NCI-H446 treated with DMSO at 0.1 percent for 48 hours (cell line): ENCODE data around the gene FN1.
"Not testable (repeated sequence)": the region's sequence is repeated elsewhere in the genome, so short reads cannot be mapped to it uniquely, and the experiment has no call there.

Experiments
- DNase-seq: peaks from one replicate; lab custom pipeline; 2025; lab: John Stamatoyannopoulos, UW

FN1 gene

GRCh38 chr2:215422676-215423075 is 13.2 kb downstream of the FN1 start:
- no peak for DNase-seq

GRCh38 chr2:215421859-215422461 is 13.9 kb downstream of the FN1 start:
- DNase-seq = no peak

GRCh38 chr2:215420471-215420935 is 15.4 kb downstream of the FN1 start:
- no peak for DNase-seq

- no peak for DNase-seq
Observed at GRCh38 chr2:215419769-215420470, 15.9 kb downstream of the FN1 start.

DNA sequence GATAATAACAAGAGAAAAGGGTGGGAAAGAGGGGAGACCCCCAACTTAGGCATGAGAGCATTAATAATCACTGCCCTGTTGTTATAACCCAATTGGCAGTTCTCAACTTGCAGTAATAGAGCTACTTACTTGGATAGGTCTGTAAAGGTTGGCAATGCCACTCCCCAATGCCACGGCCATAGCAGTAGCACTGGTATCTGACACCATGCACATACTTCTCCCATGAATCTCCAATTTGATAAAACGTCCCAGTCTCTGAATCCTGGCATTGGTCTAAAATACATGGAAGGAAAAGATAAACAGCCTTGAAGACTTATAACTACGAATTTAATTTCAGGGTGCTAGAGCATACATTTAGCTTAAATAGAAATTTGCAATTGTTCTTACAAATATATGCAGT is 16.8 kb downstream of the FN1 start:
- no peak for DNase-seq

DNA sequence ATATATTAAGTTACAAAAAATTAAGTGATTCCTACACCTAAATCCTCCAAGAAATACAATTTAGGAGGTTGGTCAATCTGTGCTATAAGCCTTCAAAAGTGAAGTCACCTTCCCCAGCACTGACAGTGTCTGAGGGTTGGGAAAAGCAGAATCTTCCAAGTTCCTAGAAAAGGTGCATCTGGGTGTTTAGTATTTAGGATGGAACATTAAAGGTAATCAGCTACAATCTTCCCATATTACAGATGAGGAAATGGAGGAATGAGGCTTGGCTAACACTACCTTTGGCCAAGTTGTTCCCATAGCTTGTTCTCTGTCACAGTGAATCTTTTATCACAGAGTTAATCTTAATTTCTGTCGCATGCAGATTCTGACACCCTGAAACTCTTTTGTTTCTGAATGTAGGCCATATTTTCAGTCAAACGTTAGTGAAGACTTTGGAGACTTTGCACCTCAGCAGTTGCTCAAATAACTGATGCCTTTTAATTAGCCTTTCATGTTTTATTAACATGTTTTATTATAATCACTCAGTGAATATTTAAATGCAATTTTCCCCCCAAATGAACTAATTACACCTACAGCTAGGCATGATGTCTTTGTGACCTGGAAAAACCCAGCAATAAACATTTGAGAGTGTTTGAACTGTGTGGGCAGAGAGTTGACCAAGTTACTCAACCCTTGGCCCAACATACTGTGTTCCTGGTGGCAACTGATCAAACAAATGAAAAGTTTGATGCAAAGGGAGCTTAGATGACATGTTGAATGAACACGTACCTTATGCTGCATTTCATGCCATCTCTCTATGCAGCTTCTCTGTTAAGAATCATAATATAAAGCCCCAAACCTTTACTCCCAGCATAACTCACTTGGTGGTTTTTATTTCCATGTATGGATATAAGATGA is 17.6 kb downstream of the FN1 start:
- no peak for DNase-seq

DNA sequence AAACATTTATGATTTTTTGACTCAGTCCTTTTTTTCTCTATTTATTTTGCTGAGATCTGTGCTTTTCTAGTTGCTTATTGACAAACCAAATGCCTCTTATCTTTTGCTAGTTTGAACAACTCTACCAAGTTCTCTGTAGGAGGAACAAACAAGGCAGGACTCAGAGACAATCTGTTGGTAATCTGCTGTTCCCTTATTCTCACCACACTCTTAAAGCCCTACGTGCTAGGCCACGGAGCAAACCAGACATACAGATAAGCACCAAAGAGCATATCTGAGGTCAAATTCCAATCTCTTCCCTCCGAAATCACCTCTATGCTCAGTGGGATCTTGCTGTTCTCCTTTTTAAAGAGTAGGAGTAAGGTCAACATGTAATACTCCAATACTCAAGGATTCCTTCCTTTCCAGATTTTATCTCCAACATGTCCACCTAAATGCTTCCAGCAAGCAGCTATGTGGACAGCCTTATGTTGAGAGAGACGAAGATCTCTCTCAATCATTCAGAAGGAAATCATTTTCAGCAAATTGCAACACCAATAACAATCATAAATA is 18.4 kb downstream of the FN1 start:
- DNase-seq = no peak

- no peak for DNase-seq
Observed at GRCh38 chr2:215416656-215417055, 19.2 kb downstream of the FN1 start.

GRCh38 chr2:215415820-215416577 is 19.9 kb downstream of the FN1 start:
- DNase-seq = no peak

GRCh38 chr2:215415218-215415617 is 20.6 kb downstream of the FN1 start:
- no peak for DNase-seq

GRCh38 chr2:215414674-215415073 is 21.2 kb downstream of the FN1 start:
- DNase-seq = no peak

- no peak for DNase-seq
Observed at GRCh38 chr2:215413974-215414373, 21.9 kb downstream of the FN1 start.

DNA sequence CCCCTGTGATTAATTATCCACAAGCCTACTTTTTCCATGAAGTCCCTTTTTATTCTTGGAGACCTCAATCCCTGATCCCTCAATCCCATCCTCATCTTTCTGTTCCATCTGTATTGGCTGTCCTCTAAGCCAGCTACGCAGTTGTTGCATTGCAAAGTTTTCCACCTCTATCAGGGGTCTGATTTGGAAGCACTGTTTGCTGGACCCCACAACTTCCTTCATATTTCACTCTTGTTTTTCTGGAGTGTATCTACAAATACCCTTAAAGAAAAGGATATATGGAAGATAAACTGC is 22.4 kb downstream of the FN1 start:
- DNase-seq = no peak

- DNase-seq = no peak
Observed at GRCh38 chr2:215411941-215412743, 23.7 kb downstream of the FN1 start.

DNA sequence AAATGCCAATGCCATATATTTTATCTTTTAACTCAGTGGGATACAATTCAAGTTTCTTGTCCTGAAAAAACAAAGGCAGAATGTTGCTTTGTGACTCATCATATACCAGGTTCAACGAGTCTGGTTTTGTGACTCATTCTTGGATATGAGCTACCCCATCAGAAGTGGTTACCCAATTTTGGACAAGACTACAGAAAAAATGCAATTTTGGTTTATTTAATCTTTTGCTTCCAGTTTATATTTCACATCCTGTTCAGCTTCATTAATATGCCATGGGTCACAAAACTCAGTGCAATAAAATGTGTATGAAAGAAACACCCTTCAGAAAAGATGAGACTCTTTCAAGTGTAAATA is 25.0 kb downstream of the FN1 start:
- peak; percentile 51 for DNase-seq

DNA sequence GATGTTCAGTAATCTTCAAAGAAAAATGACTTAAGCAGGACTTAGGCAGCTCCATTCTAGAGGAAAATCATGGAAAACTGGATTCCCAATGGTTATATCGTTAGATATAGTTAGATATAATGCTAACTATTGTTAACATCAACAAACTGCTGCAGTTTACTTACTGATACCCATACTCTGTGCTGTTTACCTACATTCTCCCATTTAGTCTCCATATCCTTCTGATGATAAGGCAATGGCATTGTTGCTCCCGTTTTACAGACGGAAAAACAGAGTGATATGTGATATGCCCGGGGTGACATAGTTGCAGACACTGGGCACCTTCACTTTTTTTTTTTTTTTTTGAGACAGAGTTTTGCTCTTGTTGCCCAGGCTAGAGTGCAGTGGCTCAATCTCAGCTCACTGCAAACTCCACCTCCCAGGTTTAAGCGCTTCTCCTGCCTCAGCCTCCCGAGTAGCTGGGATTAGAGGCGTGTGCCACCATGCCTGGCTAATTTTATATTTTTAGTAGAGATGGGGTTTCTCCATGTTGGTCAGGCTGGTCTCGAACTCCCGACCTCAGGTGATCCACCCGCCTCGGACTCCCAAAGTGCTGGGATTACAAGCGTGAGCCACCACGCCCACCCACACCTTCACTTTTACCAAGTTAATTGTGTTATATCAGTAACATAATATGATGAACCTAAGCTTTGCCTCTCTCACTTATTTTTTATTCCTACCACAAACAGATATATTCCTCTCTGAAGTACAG is 25.5 kb downstream of the FN1 start:
- not testable (repeated sequence) for DNase-seq

GRCh38 chr2:215409331-215410127 is 26.3 kb downstream of the FN1 start:
- no peak for DNase-seq

DNA sequence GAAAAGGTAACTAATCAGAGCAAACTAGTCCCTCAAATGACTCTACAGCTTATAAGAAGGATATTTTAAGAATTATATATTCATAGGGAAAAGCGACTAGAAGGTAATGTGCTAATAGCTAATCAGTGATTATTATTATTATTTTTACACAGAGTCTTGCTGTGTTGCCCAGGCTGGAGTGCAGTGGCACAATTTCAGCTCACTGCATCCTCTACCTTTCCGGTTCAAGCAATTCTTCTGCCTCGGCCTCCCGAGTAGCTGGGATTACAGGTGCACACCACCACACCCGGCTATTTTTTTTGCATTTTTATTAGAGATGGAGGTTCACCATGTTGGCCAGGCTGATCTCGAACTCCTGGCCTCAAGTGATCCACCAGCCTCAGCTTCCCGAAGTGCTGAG is 27.4 kb downstream of the FN1 start:
- DNase-seq = not testable (repeated sequence)

GRCh38 chr2:215407590-215408264 is 28.1 kb downstream of the FN1 start:
- DNase-seq = no peak
